ENCODE data around the gene CLDN1. TPM values are rescaled to one million over a fixed set of nuclear protein-coding genes. Genes with fewer than 3 reads are reported as not detected.
"Not testable (repeated sequence)": the region's sequence is repeated elsewhere in the genome, so short reads cannot be mapped to it uniquely, and the experiment has no call there.

Gene CLDN1
- total RNA-seq, 1 experiment from 2014 or later = 27.1 TPM

GRCh38 chr3:190269101-190269500 lies 53.1 kb downstream of the CLDN1 start:
- Histone ChIP-seq H4K20me1 (ENCODE audit: insufficient read depth) (no peaks in the 10 kb centered on the region), H3F3A (ENCODE audit: insufficient read depth, low read depth) (peaks cover 16% of the 10 kb centered on the region; the same call in 1 of the 2 replicates), H3K9me3 (ENCODE audit: insufficient read depth, low read depth) (0 out of 2 replicates have a peak, but pooled peaks cover 9% of the 10 kb centered on the region), H3K27me3 (ENCODE audit: insufficient read depth, low read depth) (no peaks in the 10 kb centered on the region), H3K79me2 (ENCODE audit: low read depth) (no peaks in the 10 kb centered on the region), H3K4me3 (no peak overlapping the region), H3K9me2 (ENCODE audit: insufficient read depth) (no peaks in the 10 kb centered on the region), H3K27ac (no peak overlapping the region), H3K36me3 (ENCODE audit: low read depth) (no peaks in the 10 kb centered on the region), H3K4me2 (no peak overlapping the region), H3K4me1 (replicated peaks; ENCODE audit: insufficient read depth) (peaks cover 22% of the 10 kb centered on the region), H2AFZ (no peak overlapping the region)
- TF ChIP-seq CTCF (conservative IDR thresholded peaks at IDR 0.05) (no peak), EZH2 (IDR thresholded peaks at IDR 0.05; ENCODE audit: low read depth) (no peak)
- POLR2A ChIA-PET (ENCODE audit: unreplicated experiment) = no interaction called here
- intact Hi-C loops (cut with micrococcal nuclease; ENCODE audit: unreplicated experiment) = no loop called here
- no peak for DNase-seq
- no TSS peak for BruUV-seq (replicated peaks)
- CTCF ChIA-PET = no interaction called here

- H4K20me1 ChIP-seq (ENCODE audit: insufficient read depth); H3K27me3 ChIP-seq (ENCODE audit: insufficient read depth, low read depth); DNase-seq; intact Hi-C loops (cut with micrococcal nuclease; ENCODE audit: unreplicated experiment); H3K4me3 ChIP-seq; POLR2A ChIA-PET (ENCODE audit: unreplicated experiment); H3K9me2 ChIP-seq (ENCODE audit: insufficient read depth); H3K36me3 ChIP-seq (ENCODE audit: low read depth); H3K27ac ChIP-seq; H3K4me2 ChIP-seq; H2AFZ ChIP-seq; BruUV-seq (replicated peaks); H3K79me2 ChIP-seq (ENCODE audit: low read depth); H3K9me3 ChIP-seq (ENCODE audit: insufficient read depth, low read depth); CTCF ChIA-PET: not testable (repeated sequence)
- peaks cover 22% of the 10 kb centered on the region for H3K4me1 ChIP-seq (replicated peaks; ENCODE audit: insufficient read depth)
- peaks cover 16% of the 10 kb centered on the region; the same call in 1 of the 2 replicates for H3F3A ChIP-seq (ENCODE audit: insufficient read depth, low read depth)
These were observed 54.8 kb downstream of the CLDN1 start for GRCh38 chr3:190267464-190267863.

GRCh38 chr3:190266913-190267290 lies 55.3 kb downstream of the CLDN1 start:
- no peaks in the 10 kb centered on the region for H3K36me3 ChIP-seq (ENCODE audit: low read depth)
- H2AFZ ChIP-seq = no peak overlapping the region
- H3K4me2 ChIP-seq = no peak overlapping the region
- BruUV-seq (replicated peaks) = no TSS peak
- 0 out of 2 replicates have a peak, but pooled peaks cover 9% of the 10 kb centered on the region for H3K9me3 ChIP-seq (ENCODE audit: insufficient read depth, low read depth)
- peaks cover 22% of the 10 kb centered on the region for H3K4me1 ChIP-seq (replicated peaks; ENCODE audit: insufficient read depth)
- DNase-seq = no peak
- no peak for TF ChIP-seq EZH2 (IDR thresholded peaks at IDR 0.05; ENCODE audit: low read depth)
- H3K9me2 ChIP-seq (ENCODE audit: insufficient read depth) = no peaks in the 10 kb centered on the region
- H4K20me1 ChIP-seq (ENCODE audit: insufficient read depth) = no peaks in the 10 kb centered on the region
- ChIA-PET CTCF (no interaction called here), POLR2A (ENCODE audit: unreplicated experiment) (interaction anchor here (0.7 kb wide), 1 partner anchor 255 kb away, joined by 3 read pairs; no protein-coding TSS in a partner anchor)
- H3F3A ChIP-seq (ENCODE audit: insufficient read depth, low read depth) = peaks cover 16% of the 10 kb centered on the region; the same call in 1 of the 2 replicates
- intact Hi-C loops (cut with micrococcal nuclease; ENCODE audit: unreplicated experiment) = no loop called here
- H3K4me3 ChIP-seq = no peak overlapping the region
- H3K79me2 ChIP-seq (ENCODE audit: low read depth) = no peaks in the 10 kb centered on the region
- H3K27me3 ChIP-seq (ENCODE audit: insufficient read depth, low read depth) = no peaks in the 10 kb centered on the region
- no peak overlapping the region; the same call in 1 of the 2 replicates for H3K27ac ChIP-seq

GRCh38 chr3:190266265-190266912 lies 55.9 kb downstream of the CLDN1 start:
- CTCF ChIA-PET = interaction anchor here (0.6 to 1.0 kb wide), 2 partner anchors 118 to 157 kb away, joined by 3 read pairs; no protein-coding TSS in a partner anchor
- Histone ChIP-seq H3K79me2 (ENCODE audit: low read depth) (no peaks in the 10 kb centered on the region), H3F3A (ENCODE audit: insufficient read depth, low read depth) (peaks cover 16% of the 10 kb centered on the region; the same call in 1 of the 2 replicates), H3K9me2 (ENCODE audit: insufficient read depth) (no peaks in the 10 kb centered on the region), H2AFZ (peak overlapping the region; percentile 21; the same call in 1 of the 2 replicates), H3K27ac (peak overlapping the region; percentile 62), H3K4me3 (no peak overlapping the region), H3K4me2 (peak overlapping the region; percentile 39), H3K9me3 (ENCODE audit: insufficient read depth, low read depth) (0 out of 2 replicates have a peak, but pooled peaks cover 9% of the 10 kb centered on the region), H4K20me1 (ENCODE audit: insufficient read depth) (no peaks in the 10 kb centered on the region), H3K36me3 (ENCODE audit: low read depth) (no peaks in the 10 kb centered on the region), H3K4me1 (replicated peaks; ENCODE audit: insufficient read depth) (peaks cover 22% of the 10 kb centered on the region), H3K27me3 (ENCODE audit: insufficient read depth, low read depth) (no peaks in the 10 kb centered on the region)
- intact Hi-C loops (cut with micrococcal nuclease; ENCODE audit: unreplicated experiment) = no loop called here
- BruUV-seq (replicated peaks) = no TSS peak
- POLR2A ChIA-PET (ENCODE audit: unreplicated experiment) = interaction anchor here (0.7 kb wide), 1 partner anchor 254 kb away, joined by 3 read pairs; no protein-coding TSS in a partner anchor
- no peak for TF ChIP-seq CTCF (conservative IDR thresholded peaks at IDR 0.05)
- DNase-seq = no peak
